ENCODE measurements around the gene ARHGAP42. TPM values are rescaled to one million over a fixed set of nuclear protein-coding genes. Genes with fewer than 3 reads are reported as not detected.
"Not testable (repeated sequence)": the region's sequence is repeated elsewhere in the genome, so short reads cannot be mapped to it uniquely, and the experiment has no call there.

ARHGAP42 gene
- polyA plus RNA-seq, 1 donor (not counting 4 experiments of a cell fraction or from before 2014, with no cell fraction given): 5.5 TPM

GRCh38 chr11:101010899-101011298 is 323.8 kb downstream of the ARHGAP42 start:
- Histone ChIP-seq H3K9me1 (ENCODE audit: control insufficient read depth, extremely low read depth, insufficient read depth, low read length) (no peaks in the 10 kb centered on the region), H3K27ac (ENCODE audit: control insufficient read depth, insufficient read depth, low read length) (no peak overlapping the region), H3K9ac (ENCODE audit: control insufficient read depth, extremely low read depth, insufficient read depth, low read length) (no peak overlapping the region), H3K4me3 (ENCODE audit: control insufficient read depth in 2 of 3, extremely low read depth in 1 of 3, insufficient read depth in 2 of 3, low read depth in 1 of 3, low read length in 3 of 3) (no peak overlapping the region), H3K4me2 (ENCODE audit: control insufficient read depth, extremely low read depth, insufficient read depth, low read depth, low read length) (no peak overlapping the region), H3K27me3 (ENCODE audit: control insufficient read depth, extremely low read depth, insufficient read depth, low read length) (no peaks in the 10 kb centered on the region), H4K20me1 (ENCODE audit: control insufficient read depth, extremely low read depth, insufficient read depth, low read length) (no peaks in the 10 kb centered on the region), H3K4me1 (ENCODE audit: control insufficient read depth, extremely low read depth, insufficient read depth, low read length) (no peaks in the 10 kb centered on the region), H3K79me2 (ENCODE audit: control insufficient read depth, insufficient read depth, low read length) (no peaks in the 10 kb centered on the region), H3K9me3 (ENCODE audit: control insufficient read depth, low read depth, low read length) (no peaks in the 10 kb centered on the region), H3K36me3 (ENCODE audit: control insufficient read depth in 2 of 2, extremely low read depth in 1 of 2, insufficient read depth in 2 of 2, low read length in 2 of 2) (no peaks in the 10 kb centered on the region), H2AFZ (ENCODE audit: control insufficient read depth, low read length) (no peak overlapping the region)
- FAIRE-seq (no peak), DNase-seq (ENCODE audit: low read depth, low spot score) (no peak)
- dilution Hi-C loops (cut with MboI; ENCODE audit: extremely low pct_ligation_motif_present, low sequenced_read_pairs): no loop called here
- TF ChIP-seq CTCF (optimal IDR thresholded peaks at IDR 0.05 in 1 of 3, IDR thresholded peaks at IDR 0.05 in 1 of 3, conservative IDR thresholded peaks at IDR 0.05 in 1 of 3; ENCODE audit: extremely low read depth in 1 of 3, insufficient read depth in 2 of 3, low read length in 3 of 3) (no peak), EZH2 (IDR thresholded peaks at IDR 0.05; ENCODE audit: low read length) (no peak)

GRCh38 chr11:101011881-101012280 is 324.8 kb downstream of the ARHGAP42 start:
- DNase-seq (ENCODE audit: low read depth, low spot score) (no peak), FAIRE-seq (no peak)
- no peaks in the 10 kb centered on the region for H4K20me1 ChIP-seq (ENCODE audit: control insufficient read depth, extremely low read depth, insufficient read depth, low read length)
- no peaks in the 10 kb centered on the region for H3K9me1 ChIP-seq (ENCODE audit: control insufficient read depth, extremely low read depth, insufficient read depth, low read length)
- no peaks in the 10 kb centered on the region for H3K79me2 ChIP-seq (ENCODE audit: control insufficient read depth, insufficient read depth, low read length)
- H3K4me1 ChIP-seq (ENCODE audit: control insufficient read depth, extremely low read depth, insufficient read depth, low read length): no peaks in the 10 kb centered on the region
- no peak overlapping the region for H3K4me3 ChIP-seq (ENCODE audit: control insufficient read depth in 2 of 3, extremely low read depth in 1 of 3, insufficient read depth in 2 of 3, low read depth in 1 of 3, low read length in 3 of 3)
- no peak overlapping the region for H3K27ac ChIP-seq (ENCODE audit: control insufficient read depth, insufficient read depth, low read length)
- no peaks in the 10 kb centered on the region for H3K36me3 ChIP-seq (ENCODE audit: control insufficient read depth in 2 of 2, extremely low read depth in 1 of 2, insufficient read depth in 2 of 2, low read length in 2 of 2)
- H3K27me3 ChIP-seq (ENCODE audit: control insufficient read depth, extremely low read depth, insufficient read depth, low read length): no peaks in the 10 kb centered on the region
- H3K9me3 ChIP-seq (ENCODE audit: control insufficient read depth, low read depth, low read length): no peaks in the 10 kb centered on the region
- no peak overlapping the region for H2AFZ ChIP-seq (ENCODE audit: control insufficient read depth, low read length)
- H3K4me2 ChIP-seq (ENCODE audit: control insufficient read depth, extremely low read depth, insufficient read depth, low read depth, low read length): no peak overlapping the region
- TF ChIP-seq CTCF (optimal IDR thresholded peaks at IDR 0.05 in 1 of 3, IDR thresholded peaks at IDR 0.05 in 1 of 3, conservative IDR thresholded peaks at IDR 0.05 in 1 of 3; ENCODE audit: extremely low read depth in 1 of 3, insufficient read depth in 2 of 3, low read length in 3 of 3) (no peak), EZH2 (IDR thresholded peaks at IDR 0.05; ENCODE audit: low read length) (no peak)
- dilution Hi-C loops (cut with MboI; ENCODE audit: extremely low pct_ligation_motif_present, low sequenced_read_pairs): no loop called here
- no peak overlapping the region for H3K9ac ChIP-seq (ENCODE audit: control insufficient read depth, extremely low read depth, insufficient read depth, low read length)

GRCh38 chr11:101013702-101014101 is 326.6 kb downstream of the ARHGAP42 start:
- DNase-seq (ENCODE audit: low read depth, low spot score); H3K27me3 ChIP-seq (ENCODE audit: control insufficient read depth, extremely low read depth, insufficient read depth, low read length); H3K27ac ChIP-seq (ENCODE audit: control insufficient read depth, insufficient read depth, low read length); dilution Hi-C loops (cut with MboI; ENCODE audit: extremely low pct_ligation_motif_present, low sequenced_read_pairs); H3K9me1 ChIP-seq (ENCODE audit: control insufficient read depth, extremely low read depth, insufficient read depth, low read length); H3K4me2 ChIP-seq (ENCODE audit: control insufficient read depth, extremely low read depth, insufficient read depth, low read depth, low read length); H3K4me3 ChIP-seq (ENCODE audit: control insufficient read depth in 2 of 3, extremely low read depth in 1 of 3, insufficient read depth in 2 of 3, low read depth in 1 of 3, low read length in 3 of 3); FAIRE-seq; H3K9me3 ChIP-seq (ENCODE audit: control insufficient read depth, low read depth, low read length); H3K9ac ChIP-seq (ENCODE audit: control insufficient read depth, extremely low read depth, insufficient read depth, low read length); H4K20me1 ChIP-seq (ENCODE audit: control insufficient read depth, extremely low read depth, insufficient read depth, low read length); H3K79me2 ChIP-seq (ENCODE audit: control insufficient read depth, insufficient read depth, low read length); H3K36me3 ChIP-seq (ENCODE audit: control insufficient read depth in 2 of 2, extremely low read depth in 1 of 2, insufficient read depth in 2 of 2, low read length in 2 of 2); H2AFZ ChIP-seq (ENCODE audit: control insufficient read depth, low read length); H3K4me1 ChIP-seq (ENCODE audit: control insufficient read depth, extremely low read depth, insufficient read depth, low read length): not testable (repeated sequence)
